T47D (cell line): ENCODE results near the gene ADAP1.

Experiments used
- DNase-seq, 2 experiments: peaks; one replicate each; pipeline versions ENCODE4 v3.0.0 to v3.0.0-alpha.2; 2011 to 2012; ENCODE audit warnings: low read depth in 1 of 2, low spot score in 1 of 2
- JUND ChIP-seq: IDR thresholded peaks from 2 replicates; pipeline ENCODE4 v1.6.1; 2012; ENCODE audit warnings: low read depth
- in situ Hi-C: cut with HindIII; loops from 2 replicates; pipeline ENCODE4 v1.10.0; 2016; ENCODE audit warnings: low sequenced_read_pairs, low pct_unique_long_range_greater_than_20kb

ADAP1 gene

DNA sequence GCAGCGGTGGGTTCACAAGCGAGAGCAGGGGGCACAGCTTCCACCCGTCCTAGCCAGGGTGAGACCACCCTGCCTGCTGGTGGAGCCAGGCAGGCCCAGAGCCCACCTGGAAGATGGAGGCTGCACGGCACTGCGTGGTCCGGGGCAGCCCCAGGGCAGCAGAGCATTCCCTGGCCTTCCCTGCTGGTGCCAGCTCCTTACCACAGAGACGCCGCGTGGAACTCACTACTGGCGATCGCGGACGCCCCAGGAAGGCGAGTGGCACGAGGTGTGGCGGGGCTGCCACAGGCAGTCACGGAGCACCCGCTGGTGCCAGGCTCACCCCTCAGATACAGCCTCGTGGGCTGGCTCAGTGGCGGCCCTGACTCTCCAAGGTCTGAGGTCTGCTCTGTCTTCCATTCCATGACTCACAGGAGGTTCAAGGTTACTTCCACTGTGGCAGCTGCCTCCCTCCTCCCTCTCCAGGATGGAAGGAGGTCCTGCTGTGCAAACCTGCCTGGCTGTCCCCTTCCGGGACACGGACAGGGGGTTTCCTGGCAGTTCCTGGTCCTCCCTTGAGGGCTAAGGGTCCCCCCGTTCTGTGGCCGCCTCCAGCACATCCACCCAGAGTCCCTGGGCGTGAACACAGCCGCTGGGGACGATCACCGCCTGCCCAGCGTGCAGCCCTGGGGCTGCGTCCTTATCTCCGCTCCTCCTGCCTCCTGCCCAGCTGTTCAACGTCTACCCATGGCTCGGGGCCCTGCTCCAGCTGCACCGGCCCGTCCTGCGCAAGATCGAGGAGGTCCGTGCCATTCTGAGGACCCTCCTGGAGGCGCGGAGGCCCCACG lies 31.6 kb upstream of the ADAP1 start:
- in situ Hi-C loops: no loop called here
- no peak for TF ChIP-seq JUND
- no peak for DNase-seq

DNA sequence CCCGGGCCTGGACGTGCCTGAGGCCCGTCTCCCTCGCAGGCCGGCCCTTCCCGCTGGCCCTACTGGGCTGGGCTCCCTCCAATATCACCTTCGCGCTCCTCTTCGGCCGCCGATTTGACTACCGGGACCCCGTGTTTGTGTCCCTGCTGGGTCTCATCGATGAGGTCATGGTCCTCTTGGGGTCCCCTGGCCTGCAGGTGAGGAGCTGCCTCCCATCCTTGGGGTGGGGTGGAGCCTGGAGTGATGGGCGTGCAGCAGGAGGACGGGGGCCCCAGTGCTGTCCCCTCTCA lies 30.6 kb upstream of the ADAP1 start:
- no peak for DNase-seq
- in situ Hi-C loops: no loop called here
- no peak for TF ChIP-seq JUND

DNA sequence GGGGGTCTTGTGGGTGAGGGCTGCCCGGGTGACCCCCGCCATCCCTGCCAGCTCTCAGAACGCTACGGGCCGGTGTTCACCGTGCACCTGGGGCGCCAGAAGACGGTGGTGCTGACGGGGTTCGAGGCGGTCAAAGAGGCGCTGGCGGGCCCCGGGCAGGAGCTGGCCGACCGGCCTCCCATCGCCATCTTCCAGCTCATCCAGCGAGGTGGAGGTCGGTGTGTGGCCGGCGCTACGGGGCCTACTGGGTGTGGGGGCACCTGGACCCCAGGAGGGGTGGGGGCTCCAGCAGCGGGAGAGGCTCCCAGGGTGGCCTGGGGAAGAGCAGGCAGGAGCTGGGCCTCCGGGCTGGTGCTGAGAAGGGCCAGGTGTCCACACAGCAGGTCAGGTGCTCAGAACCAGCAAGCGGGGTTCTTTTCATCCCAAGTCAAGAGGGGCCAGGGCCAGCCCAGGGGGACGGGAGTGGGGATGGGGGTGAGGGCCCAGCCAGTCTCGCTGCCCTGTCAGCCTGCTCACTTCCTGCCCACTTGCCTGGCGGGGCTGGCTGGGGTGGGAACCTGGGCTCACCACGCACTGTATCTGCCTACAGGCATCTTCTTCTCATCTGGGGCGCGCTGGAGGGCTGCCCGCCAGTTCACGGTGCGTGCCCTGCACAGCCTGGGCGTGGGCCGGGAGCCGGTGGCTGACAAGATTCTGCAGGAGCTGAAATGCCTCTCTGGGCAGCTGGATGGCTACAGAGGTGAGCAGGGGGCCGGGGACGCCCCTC lies 30.1 kb upstream of the ADAP1 start:
- in situ Hi-C loops: no loop called here
- DNase-seq: no peak
- no peak for TF ChIP-seq JUND

DNA sequence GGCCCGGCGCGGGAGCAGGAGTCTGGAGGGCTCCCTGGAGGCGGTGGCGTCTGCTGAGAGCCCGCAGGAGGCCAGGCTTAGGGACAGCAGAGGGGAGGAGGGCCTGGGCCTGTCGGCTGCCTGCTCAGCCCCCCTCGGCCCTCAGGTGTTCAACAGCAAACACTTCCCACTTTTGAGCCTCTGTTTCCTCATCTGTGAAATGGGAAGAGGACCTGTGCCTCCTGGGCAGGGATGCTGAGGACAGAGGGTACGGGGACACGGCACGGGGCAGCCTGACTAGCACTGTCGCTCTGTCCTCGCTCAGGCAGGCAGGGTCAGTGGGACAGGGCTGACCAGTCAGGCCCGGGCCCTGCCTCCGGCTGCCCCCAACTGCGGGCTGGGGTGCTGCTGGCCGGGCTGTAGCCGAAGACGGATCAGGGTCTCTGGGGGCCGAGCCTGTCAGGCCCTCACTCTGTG lies 29.2 kb upstream of the ADAP1 start:
- in situ Hi-C loops: no loop called here
- DNase-seq: no peak
- TF ChIP-seq JUND: no peak

DNA sequence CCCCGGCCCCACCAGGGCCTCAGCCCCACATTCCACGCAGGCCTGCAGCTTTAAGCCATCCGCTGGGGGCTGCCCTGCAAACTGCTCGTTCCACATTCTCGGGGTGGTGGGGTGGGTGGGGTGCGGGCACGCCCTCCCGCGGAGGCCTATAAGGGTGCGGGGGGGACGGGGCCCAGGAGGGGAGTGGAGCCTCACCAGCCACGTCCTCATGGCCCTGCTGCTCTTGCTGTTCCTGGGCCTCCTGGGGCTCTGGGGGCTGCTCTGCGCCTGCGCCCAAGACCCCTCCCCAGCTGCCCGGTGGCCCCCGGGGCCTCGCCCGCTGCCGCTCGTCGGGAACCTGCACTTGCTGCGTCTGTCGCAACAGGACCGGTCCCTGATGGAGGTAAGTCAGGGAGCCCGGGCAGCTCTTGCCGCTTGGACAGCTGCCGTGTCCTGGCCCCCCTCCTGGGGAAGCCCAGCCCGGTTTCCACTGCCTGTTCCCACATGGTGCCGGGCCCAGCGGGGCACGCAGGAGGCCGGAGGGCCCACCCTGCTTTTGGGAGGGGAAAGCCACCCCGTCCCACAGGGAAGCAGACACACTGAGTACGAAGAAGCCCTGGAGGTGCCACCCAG lies 28.6 kb upstream of the ADAP1 start, which contains the start of gene CYP2W1:
TSS of gene CYP2W1 (plus strand) at position 178 of the 612 bp plus-strand sequence. CDS start at position 209, 31 bp downstream.
- no peak for DNase-seq
- in situ Hi-C loops: no loop called here

DNA sequence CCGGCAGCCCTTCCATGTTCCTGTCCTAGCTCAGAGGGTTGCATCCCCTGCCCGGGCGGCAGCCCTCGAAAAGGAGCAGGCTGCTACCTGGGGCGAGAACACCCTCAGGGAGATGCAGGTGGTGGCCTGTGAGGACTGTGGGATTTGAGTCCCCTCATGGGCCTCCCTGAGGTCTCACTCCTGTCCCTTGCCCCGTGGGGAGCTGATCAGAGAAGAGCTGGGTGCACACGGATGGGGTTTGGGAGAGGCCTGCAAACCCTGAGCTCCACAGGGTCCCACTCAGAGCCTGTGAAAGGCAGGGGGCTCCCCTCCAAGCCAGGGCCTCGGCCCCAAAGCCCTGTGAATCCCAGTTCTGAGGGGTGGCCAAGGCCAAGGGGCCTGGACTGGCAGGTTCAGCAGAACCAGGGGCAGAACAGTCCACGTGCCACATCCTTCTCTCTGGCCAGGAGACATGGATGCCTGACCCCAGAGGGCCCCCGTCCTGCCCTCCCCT lies 28.1 kb upstream of the ADAP1 start:
- in situ Hi-C loops: no loop called here
- no peak for TF ChIP-seq JUND
- DNase-seq: no peak

More for the DNA sequence above, 28.6 kb upstream of the ADAP1 start, which contains the start of gene CYP2W1:
- no peak for TF ChIP-seq JUND

DNA sequence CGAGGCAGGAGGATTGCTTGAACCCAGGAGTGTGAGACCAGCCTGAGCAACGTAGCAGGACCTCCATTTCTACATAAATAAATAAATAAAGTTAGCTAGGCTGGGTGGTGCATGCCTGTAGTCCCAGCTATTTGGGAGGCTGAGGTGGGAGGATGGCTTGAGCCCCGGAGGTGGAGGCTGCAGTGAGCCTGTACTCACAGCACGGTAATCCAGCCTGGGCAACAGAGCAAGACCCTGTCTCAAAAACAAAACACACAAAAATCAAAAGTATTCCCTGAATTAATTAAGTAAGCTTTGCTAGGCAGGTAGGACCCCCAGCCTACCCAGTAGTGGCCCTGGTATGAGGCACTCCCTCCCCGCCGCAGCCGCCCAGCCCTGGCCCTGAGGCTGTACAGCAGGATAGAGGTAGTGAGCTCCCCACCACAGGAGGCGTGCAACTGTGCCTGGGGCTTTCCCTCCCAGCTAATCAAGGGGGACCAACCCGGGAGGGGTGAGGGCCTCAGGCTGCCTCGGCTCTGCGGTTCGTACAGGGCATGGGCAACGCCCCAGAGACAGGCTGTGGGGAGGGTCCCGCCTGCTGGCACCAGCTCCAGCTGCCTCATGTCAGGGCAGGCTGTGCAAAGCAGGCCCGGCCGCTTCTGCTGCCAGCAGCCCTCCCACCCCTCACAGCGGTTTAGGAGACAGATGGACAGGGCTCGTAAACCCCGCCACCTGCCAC lies 27.5 kb upstream of the ADAP1 start:
- in situ Hi-C loops: no loop called here
- no peak for TF ChIP-seq JUND
- DNase-seq: no peak

DNA sequence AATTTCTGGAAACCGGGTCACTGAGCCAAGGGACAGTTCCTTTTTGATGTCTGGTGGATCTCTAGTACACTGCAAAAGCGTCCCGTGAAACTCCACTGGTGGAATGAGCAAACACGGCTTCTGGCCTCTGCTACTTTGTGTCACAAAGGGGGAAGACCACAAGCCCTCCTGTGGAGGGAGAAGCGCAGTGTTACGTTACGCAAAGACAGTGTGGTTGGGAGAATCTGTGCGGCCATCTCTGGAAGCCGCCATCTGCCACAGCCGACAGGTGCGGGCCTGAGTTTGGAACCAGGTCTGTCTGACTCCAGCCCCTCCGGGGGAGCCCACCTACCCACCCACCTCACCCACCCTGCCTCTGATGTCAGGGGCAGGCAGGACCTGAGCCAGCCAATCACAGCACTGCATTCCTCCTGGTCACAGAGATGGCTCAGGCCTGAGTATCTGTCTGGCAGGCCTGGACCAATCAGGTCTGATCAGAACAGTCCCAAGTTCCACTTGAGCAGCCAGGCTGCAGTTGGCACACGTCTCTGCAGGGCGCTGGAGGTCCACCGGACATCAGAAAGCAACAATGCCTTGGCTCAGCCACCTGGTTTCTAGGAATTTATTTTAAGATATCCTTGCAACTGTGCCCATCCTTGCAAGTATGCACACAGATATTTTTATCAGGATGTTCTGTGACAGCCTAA lies 25.5 kb upstream of the ADAP1 start:
- in situ Hi-C loops: no loop called here
- no peak for DNase-seq
- no peak for TF ChIP-seq JUND

DNA sequence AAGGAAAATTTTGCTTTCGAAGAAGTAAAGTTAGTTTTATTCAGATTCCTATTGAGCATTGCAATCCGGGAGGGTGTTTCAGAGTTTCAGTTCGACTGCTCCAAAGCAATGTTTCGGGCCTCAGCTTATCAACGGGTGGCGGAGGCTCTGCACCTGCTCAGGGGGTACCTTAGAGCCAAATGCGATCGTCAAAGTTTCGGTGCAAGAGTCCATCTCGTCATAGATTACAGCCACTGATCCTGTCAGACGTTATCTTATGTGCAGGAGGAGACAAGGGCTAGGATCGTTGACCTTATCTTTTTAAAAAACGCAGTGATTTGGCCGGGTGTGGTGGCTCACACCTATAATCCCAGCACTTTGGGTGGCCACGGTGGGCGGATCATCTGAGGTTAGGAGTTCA lies 24.7 kb upstream of the ADAP1 start:
- DNase-seq: no peak
- no peak for TF ChIP-seq JUND
- in situ Hi-C loops: no loop called here

DNA sequence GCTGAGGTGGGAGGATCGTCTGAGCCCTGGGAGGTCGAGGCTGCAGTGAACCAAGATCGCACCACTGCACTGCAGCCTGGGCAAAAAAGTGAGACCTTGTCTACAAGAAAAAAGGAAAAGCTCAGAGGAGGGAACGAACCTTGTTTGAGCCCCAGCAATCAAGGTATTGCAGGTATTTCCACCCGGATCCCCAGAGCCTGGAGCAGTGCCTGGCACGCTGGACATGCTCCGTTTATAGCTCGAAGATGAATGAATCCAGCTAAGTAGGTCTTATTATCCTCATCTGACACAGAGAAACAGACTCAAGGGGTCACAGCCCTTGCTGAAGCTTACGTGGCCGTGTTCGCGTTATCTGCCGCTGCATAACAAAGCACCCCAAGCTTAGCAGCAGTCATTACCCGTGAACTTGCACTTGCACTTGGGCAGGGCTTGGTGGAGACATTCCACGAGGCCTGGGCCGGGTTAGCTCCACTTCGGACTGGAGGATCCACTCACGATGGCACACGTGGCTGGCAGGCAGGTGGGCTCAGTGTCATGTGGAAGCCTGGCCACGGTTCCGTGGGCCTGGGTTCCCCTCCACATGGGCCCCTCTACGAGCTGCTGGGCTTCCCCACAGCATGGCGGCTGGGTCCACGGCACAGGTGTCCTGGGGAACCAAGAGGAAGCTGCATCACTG lies 24.1 kb upstream of the ADAP1 start:
- in situ Hi-C loops: no loop called here
- no peak for TF ChIP-seq JUND

DNA sequence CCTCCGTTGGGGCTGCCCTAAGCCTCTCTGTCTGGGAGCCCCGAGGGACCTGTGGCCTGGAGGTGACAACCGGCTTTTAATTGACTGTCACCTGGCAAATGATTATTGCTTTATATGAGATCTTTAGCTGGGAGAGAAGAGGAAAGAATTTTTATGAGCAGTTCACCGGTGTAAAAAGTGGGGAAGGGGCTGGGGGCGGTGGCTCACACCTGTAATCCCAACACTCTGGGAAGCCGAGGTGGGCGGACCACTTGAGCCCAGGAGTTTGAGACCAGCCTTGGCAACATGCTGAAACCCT lies 23.5 kb upstream of the ADAP1 start:
- DNase-seq: no peak
- no peak for TF ChIP-seq JUND

More for the DNA sequence above, 24.1 kb upstream of the ADAP1 start:
- DNase-seq: no peak

More for the DNA sequence above, 23.5 kb upstream of the ADAP1 start:
- in situ Hi-C loops: no loop called here
